ENCODE data around the gene CSF1R. TPM values are rescaled to one million over a fixed set of nuclear protein-coding genes. Genes with fewer than 3 reads are reported as not detected.

The CSF1R gene
- total and polyA plus RNA-seq, 4 donors, result 5.4 to 46.2 (median 22.1) TPM

- TF ChIP-seq FOXA2 (IDR thresholded peaks at IDR 0.05) (no peak), HNF4G (IDR thresholded peaks at IDR 0.05) (no peak), SP1 (IDR thresholded peaks at IDR 0.05) (no peak), EGR1 (IDR thresholded peaks at IDR 0.05; ENCODE audit: low read depth in 2 of 2) (no peak), GABPA (IDR thresholded peaks at IDR 0.05 in 1 of 2, conservative IDR thresholded peaks at IDR 0.05 in 1 of 2) (no peak), NR2F2 (IDR thresholded peaks at IDR 0.05) (no peak), JUND (IDR thresholded peaks at IDR 0.05) (no peak), TAF1 (conservative IDR thresholded peaks at IDR 0.05) (no peak), RXRA (IDR thresholded peaks at IDR 0.05) (no peak), ATF3 (IDR thresholded peaks at IDR 0.05) (no peak), ZBTB33 (IDR thresholded peaks at IDR 0.05) (no peak), RAD21 (IDR thresholded peaks at IDR 0.05) (no peak), YY1 (IDR thresholded peaks at IDR 0.05) (no peak)
- TF ChIP-seq, protein P1, sequence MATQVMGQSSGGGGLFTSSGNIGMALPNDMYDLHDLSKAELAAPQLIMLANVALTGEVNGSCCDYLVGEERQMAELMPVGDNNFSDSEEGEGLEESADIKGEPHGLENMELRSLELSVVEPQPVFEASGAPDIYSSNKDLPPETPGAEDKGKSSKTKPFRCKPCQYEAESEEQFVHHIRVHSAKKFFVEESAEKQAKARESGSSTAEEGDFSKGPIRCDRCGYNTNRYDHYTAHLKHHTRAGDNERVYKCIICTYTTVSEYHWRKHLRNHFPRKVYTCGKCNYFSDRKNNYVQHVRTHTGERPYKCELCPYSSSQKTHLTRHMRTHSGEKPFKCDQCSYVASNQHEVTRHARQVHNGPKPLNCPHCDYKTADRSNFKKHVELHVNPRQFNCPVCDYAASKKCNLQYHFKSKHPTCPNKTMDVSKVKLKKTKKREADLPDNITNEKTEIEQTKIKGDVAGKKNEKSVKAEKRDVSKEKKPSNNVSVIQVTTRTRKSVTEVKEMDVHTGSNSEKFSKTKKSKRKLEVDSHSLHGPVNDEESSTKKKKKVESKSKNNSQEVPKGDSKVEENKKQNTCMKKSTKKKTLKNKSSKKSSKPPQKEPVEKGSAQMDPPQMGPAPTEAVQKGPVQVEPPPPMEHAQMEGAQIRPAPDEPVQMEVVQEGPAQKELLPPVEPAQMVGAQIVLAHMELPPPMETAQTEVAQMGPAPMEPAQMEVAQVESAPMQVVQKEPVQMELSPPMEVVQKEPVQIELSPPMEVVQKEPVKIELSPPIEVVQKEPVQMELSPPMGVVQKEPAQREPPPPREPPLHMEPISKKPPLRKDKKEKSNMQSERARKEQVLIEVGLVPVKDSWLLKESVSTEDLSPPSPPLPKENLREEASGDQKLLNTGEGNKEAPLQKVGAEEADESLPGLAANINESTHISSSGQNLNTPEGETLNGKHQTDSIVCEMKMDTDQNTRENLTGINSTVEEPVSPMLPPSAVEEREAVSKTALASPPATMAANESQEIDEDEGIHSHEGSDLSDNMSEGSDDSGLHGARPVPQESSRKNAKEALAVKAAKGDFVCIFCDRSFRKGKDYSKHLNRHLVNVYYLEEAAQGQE (IDR thresholded peaks at IDR 0.05), result no peak
- TF ChIP-seq, protein P2, sequence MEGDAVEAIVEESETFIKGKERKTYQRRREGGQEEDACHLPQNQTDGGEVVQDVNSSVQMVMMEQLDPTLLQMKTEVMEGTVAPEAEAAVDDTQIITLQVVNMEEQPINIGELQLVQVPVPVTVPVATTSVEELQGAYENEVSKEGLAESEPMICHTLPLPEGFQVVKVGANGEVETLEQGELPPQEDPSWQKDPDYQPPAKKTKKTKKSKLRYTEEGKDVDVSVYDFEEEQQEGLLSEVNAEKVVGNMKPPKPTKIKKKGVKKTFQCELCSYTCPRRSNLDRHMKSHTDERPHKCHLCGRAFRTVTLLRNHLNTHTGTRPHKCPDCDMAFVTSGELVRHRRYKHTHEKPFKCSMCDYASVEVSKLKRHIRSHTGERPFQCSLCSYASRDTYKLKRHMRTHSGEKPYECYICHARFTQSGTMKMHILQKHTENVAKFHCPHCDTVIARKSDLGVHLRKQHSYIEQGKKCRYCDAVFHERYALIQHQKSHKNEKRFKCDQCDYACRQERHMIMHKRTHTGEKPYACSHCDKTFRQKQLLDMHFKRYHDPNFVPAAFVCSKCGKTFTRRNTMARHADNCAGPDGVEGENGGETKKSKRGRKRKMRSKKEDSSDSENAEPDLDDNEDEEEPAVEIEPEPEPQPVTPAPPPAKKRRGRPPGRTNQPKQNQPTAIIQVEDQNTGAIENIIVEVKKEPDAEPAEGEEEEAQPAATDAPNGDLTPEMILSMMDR (IDR thresholded peaks at IDR 0.05; ENCODE audit: low read depth, low read length, missing input control), result no peak
- TF ChIP-seq, protein P3, sequence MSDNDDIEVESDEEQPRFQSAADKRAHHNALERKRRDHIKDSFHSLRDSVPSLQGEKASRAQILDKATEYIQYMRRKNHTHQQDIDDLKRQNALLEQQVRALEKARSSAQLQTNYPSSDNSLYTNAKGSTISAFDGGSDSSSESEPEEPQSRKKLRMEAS (IDR thresholded peaks at IDR 0.05), result no peak
- Histone ChIP-seq H3K27ac (ENCODE audit: low read depth in 1 of 2, low read length in 2 of 2) (no peak overlapping the region), H3K4me1 (ENCODE audit: control insufficient read depth in 4 of 4, insufficient read depth in 4 of 4, low read length in 3 of 4) (no peaks in the 10 kb centered on the region), H3K9me3 (ENCODE audit: control insufficient read depth in 4 of 4, low read length in 3 of 4) (no peaks in the 10 kb centered on the region), H3K36me3 (ENCODE audit: control insufficient read depth in 4 of 4, insufficient read depth in 3 of 4, low read depth in 1 of 4, low read length in 3 of 4) (peaks cover 10 to 77% (median 56%) of the 10 kb centered on the region in 4 donors), H3K4me3 (ENCODE audit: low read depth in 1 of 3, low read length in 3 of 3) (no peak overlapping the region), H3K9ac (ENCODE audit: low read depth in 1 of 2, low read length in 2 of 2) (no peak overlapping the region), H3K27me3 (ENCODE audit: control insufficient read depth in 4 of 4, insufficient read depth in 4 of 4, low read length in 3 of 4) (no peaks in the 10 kb centered on the region)
- no peak for DNase-seq (ENCODE audit: low spot score)
- 97% methylated on average over 3 of the region's 3 CpGs for WGBS
Measured at GRCh38 chr5:150015415-150015814, 70.9 kb downstream of the CSF1R start.

DNA sequence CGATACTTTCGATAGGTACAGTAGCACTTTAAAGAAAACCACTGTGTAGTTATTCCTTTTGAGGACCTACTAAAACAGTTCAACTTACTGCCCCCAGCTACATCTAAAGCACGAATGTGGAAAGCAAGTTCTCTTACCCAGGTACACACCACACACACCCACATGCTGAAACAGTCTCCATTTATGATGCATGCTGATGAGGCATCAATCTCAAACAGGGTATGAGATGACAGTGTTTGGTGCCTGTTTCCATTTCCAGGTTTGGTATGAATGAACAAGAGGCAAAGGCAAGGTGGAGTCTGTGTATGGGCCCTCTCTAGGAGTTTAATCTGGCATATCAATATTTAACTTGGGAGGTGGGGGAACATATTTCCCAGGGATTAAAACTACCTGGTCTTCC lies 71.9 kb downstream of the CSF1R start:
- TF ChIP-seq, protein P1 (IDR thresholded peaks at IDR 0.05), result no peak
- TF ChIP-seq, protein P2 (IDR thresholded peaks at IDR 0.05; ENCODE audit: low read depth, low read length, missing input control), result no peak
- TF ChIP-seq HNF4A (conservative IDR thresholded peaks at IDR 0.05), result no peak
- TF ChIP-seq RXRA (IDR thresholded peaks at IDR 0.05), result no peak
- H3K27ac ChIP-seq (ENCODE audit: low read depth in 1 of 2, low read length in 2 of 2), result no peak overlapping the region
- 94% methylated on average over 3 of the region's 3 CpGs for WGBS
- H3K9ac ChIP-seq (ENCODE audit: low read depth in 1 of 2, low read length in 2 of 2), result no peak overlapping the region
- no peaks in the 10 kb centered on the region for H3K4me1 ChIP-seq (ENCODE audit: control insufficient read depth in 4 of 4, insufficient read depth in 4 of 4, low read length in 3 of 4)
- H3K27me3 ChIP-seq (ENCODE audit: control insufficient read depth in 4 of 4, insufficient read depth in 4 of 4, low read length in 3 of 4), result no peaks in the 10 kb centered on the region
- DNase-seq (ENCODE audit: low spot score), result no peak
- no peak overlapping the region for H3K4me3 ChIP-seq (ENCODE audit: low read depth in 1 of 3, low read length in 3 of 3)
- H3K9me3 ChIP-seq (ENCODE audit: control insufficient read depth in 4 of 4, low read length in 3 of 4), result no peaks in the 10 kb centered on the region
- H3K36me3 ChIP-seq (ENCODE audit: control insufficient read depth in 4 of 4, insufficient read depth in 3 of 4, low read depth in 1 of 4, low read length in 3 of 4), result peaks cover 10 to 76% (median 56%) of the 10 kb centered on the region in 4 donors
